Activated CD8-positive, alpha-beta memory T cell treated with anti-CD3 and anti-CD28 coated beads, Interleukin-2, amount 10 ng/mL, durations not matched to agents 7 days and 5 days (primary cell): ENCODE data around the gene UQCRH. TPM values are rescaled to one million over a fixed set of nuclear protein-coding genes. Genes with fewer than 3 reads are reported as not detected.
A peak's percentile ranks its signal among the peaks of the same experiment; 100 is the strongest.

ENCODE experiments used
- ATAC-seq: fragments of 150-1000 bp; cut with Tn5 transposase; one replicate; pipeline ENCODE4 v1.10.0; 2021; ENCODE audit warnings: moderate library complexity
- CTCF ChIA-PET: fragments of 350-600 bp; sonication (Branson Sonifier 250); formaldehyde crosslinking; loops from one replicate; lab custom pipeline; 2021; ENCODE audit warnings: antibody characterized with exemption; lab: Charles Lee
- DNase-seq: peaks from one replicate; pipeline ENCODE4 v3.0.0-alpha.2; 2020
- H3K27ac Mint-ChIP-seq: one replicate; pipeline ENCODE4 v1.8.0; 2021; ENCODE audit warnings: mild to moderate bottlenecking, mixed read lengths
- H3K27me3 Mint-ChIP-seq: one replicate; pipeline ENCODE4 v1.8.0; 2021; ENCODE audit warnings: mixed read lengths
- H3K36me3 Mint-ChIP-seq: one replicate; pipeline ENCODE4 v1.8.0; 2021; ENCODE audit warnings: mild to moderate bottlenecking, mixed read lengths
- H3K4me1 Mint-ChIP-seq: one replicate; pipeline ENCODE4 v1.8.0; 2021; ENCODE audit warnings: mixed read lengths
- H3K4me3 Mint-ChIP-seq: one replicate; pipeline ENCODE4 v1.8.0; 2021; ENCODE audit warnings: mild to moderate bottlenecking, moderate library complexity, mixed read lengths
- H3K9me3 Mint-ChIP-seq: one replicate; pipeline ENCODE4 v1.8.0; 2022; ENCODE audit warnings: low read depth, mixed read lengths
- total RNA-seq, 2 experiments: library from RNA; stranded (reverse); gene quantifications; one replicate each; pipeline ENCODE4 v1.2.3, GENCODE V29; 2021

Gene UQCRH
- 100 to 1,000 TPM; 279 to 302 TPM for total RNA-seq

DNA sequence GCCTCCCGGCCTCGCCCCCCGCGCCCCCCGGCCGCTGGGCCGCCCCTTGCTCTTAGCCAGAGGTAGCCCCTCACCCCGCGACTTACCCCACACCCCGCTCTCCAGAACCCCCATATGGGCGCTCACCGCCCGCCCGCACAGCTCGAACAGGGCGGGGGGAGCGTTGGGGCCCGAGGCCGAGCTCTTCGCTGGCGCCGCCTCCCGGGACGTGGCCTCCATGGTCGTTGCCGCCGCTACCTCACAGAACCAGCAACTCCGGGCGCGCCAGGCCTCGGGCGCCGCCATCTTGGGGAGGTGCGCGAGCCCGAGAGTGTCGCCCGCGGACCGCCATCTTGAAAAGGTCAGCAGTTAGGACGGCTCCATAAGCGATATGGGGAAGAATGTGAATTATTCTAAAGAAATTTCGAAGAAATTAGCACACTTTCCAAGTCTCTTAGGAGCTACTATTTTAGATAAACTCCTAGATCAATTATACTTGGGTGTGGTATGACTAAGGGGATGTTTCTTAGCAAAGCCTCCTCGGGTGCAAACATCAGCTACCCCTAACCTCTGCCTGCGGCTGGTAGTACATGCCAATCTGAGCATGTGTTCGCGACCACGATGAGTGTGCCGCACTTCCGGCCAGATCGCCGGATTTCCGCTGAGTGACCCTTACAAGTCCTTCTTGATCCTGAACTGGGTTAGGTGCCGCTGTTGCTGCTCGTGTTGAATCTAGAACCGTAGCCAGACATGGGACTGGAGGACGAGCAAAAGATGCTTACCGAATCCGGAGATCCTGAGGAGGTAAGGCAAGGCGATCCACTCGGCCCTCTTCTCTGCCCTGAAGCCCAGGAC lies at the start of gene UQCRH, which contains the start of gene LRRC41:
UQCRH (plus strand) TSS at position 661 of the 834 bp plus-strand sequence; CDS start at position 730, 69 bp downstream.
LRRC41 (minus strand) TSS at position 579 of the 834 bp plus-strand sequence; CDS start at position 285, 294 bp downstream.
- Mint-ChIP-seq H3K27me3 (no peaks in the 10 kb centered on the region), H3K4me1 (peaks cover 51% of the 10 kb centered on the region), H3K36me3 (peaks cover 11% of the 10 kb centered on the region), H3K4me3 (peak within 1 kb of the TSS; percentile 100), H3K9me3 (no peaks in the 10 kb centered on the region), H3K27ac (peak within 1 kb of the TSS; percentile 98)
- ATAC-seq (peak; percentile 82), DNase-seq (peak; percentile 95)
- CTCF ChIA-PET: interaction anchor here (0.6 to 2.6 kb wide), 6 partner anchors 38 to 104 kb away, joined by 3 to 26 read pairs (median 3); partner anchors contain the start of genes NSUN4 and RAD54L

DNA sequence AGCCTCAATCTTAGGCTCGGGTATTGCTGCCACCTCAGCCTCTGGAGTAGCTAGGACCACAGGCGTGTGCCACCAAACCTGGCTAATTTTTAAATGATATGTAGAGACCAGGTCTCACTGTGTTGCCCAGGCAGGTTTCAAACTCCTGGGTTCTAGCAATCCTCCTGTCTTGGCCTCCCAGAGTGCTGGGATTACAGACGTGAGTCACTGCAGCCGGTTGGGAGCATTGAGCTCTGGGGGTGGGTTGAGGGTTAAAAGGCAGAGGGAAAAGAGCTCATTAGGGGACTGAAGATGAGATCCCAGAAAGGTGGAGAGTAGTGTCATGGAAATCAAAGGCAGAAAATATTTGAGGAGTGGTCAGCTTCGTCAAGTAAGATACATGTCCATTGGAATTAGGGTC lies 48.8 kb upstream of the UQCRH start:
- no peak overlapping the region for H3K27ac Mint-ChIP-seq
- CTCF ChIA-PET: interaction anchor here (0.9 to 1.5 kb wide), 2 partner anchors 9 to 92 kb away, joined by 4 read pairs; no protein-coding TSS in a partner anchor
- DNase-seq (no peak), ATAC-seq (no peak)
- no peaks in the 10 kb centered on the region for H3K9me3 Mint-ChIP-seq
- H3K4me1 Mint-ChIP-seq: peaks cover 25% of the 10 kb centered on the region
- no peak overlapping the region for H3K4me3 Mint-ChIP-seq
- peaks cover 55% of the 10 kb centered on the region for H3K36me3 Mint-ChIP-seq
- no peaks in the 10 kb centered on the region for H3K27me3 Mint-ChIP-seq

GRCh38 chr1:46256523-46256922 lies 47.0 kb upstream of the UQCRH start:
- CTCF ChIA-PET: no interaction called here
- Mint-ChIP-seq H3K27me3 (no peaks in the 10 kb centered on the region), H3K27ac (no peak overlapping the region), H3K9me3 (no peaks in the 10 kb centered on the region), H3K36me3 (peaks cover 59% of the 10 kb centered on the region), H3K4me1 (peaks cover 14% of the 10 kb centered on the region), H3K4me3 (no peak overlapping the region)
- no peak for ATAC-seq
- no peak for DNase-seq

- Mint-ChIP-seq H3K4me1 (no peaks in the 10 kb centered on the region), H3K27me3 (no peaks in the 10 kb centered on the region), H3K9me3 (no peaks in the 10 kb centered on the region), H3K27ac (no peak overlapping the region), H3K4me3 (no peak overlapping the region), H3K36me3 (peaks cover 62% of the 10 kb centered on the region)
- ATAC-seq (no peak), DNase-seq (no peak)
- CTCF ChIA-PET: interaction anchor here (1.0 kb wide), 1 partner anchor 16 kb away, joined by 3 read pairs; no protein-coding TSS in a partner anchor
Measured at GRCh38 chr1:46262508-46262907, 41.0 kb upstream of the UQCRH start.

DNA sequence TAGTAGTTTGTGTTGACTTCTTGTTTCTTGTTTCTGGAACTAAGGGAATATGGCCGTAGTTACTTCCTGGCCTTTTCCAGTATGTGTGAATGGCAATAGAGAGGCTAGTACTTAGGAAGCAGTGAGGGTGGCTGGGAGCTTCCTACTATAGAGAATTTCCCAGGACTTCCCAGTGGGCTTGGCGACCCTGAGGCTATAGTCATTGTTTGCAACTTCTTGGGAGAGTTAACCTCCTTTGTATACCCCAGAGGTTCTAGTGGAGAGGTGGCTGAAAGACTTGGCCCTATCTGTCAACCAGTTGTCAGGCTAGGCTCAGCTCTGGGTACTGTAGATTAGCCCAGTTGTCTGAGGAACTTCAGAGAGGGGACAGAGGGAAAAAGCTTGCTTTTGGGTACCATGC lies 40.4 kb upstream of the UQCRH start:
- CTCF ChIA-PET: interaction anchor here (1.0 kb wide), 1 partner anchor 17 kb away, joined by 3 read pairs; no protein-coding TSS in a partner anchor

DNA sequence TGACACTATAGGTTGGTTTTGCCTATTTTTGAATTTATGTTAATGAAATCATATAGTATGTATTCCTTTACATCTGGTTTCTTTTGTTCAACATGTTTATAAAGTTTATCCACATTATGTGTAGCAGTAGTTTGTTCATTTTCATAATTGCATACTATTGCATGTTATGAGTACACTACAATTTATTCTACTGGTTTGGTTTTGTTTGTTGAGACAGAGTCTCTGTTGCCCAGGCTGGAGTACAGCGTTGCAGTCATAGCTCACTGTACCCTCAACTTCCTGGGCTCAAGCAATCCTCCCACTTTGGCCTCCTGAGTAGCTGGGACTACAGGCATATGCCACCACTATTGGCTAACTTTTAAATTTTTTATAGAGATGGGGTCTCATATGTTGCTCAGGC lies 34.9 kb upstream of the UQCRH start:
- no peaks in the 10 kb centered on the region for H3K4me1 Mint-ChIP-seq
- no peaks in the 10 kb centered on the region for H3K9me3 Mint-ChIP-seq
- peaks cover 60% of the 10 kb centered on the region for H3K36me3 Mint-ChIP-seq
- H3K4me3 Mint-ChIP-seq: no peak overlapping the region
- H3K27me3 Mint-ChIP-seq: no peaks in the 10 kb centered on the region
- CTCF ChIA-PET: no interaction called here
- H3K27ac Mint-ChIP-seq: no peak overlapping the region
- ATAC-seq: no peak
- DNase-seq: no peak

More for the DNA sequence above, 40.4 kb upstream of the UQCRH start:
- no peaks in the 10 kb centered on the region for H3K27me3 Mint-ChIP-seq
- DNase-seq: no peak
- no peaks in the 10 kb centered on the region for H3K9me3 Mint-ChIP-seq
- H3K36me3 Mint-ChIP-seq: peaks cover 62% of the 10 kb centered on the region
- no peak overlapping the region for H3K27ac Mint-ChIP-seq
- no peaks in the 10 kb centered on the region for H3K4me1 Mint-ChIP-seq
- no peak overlapping the region for H3K4me3 Mint-ChIP-seq
- ATAC-seq: no peak

GRCh38 chr1:46274225-46275029 lies 29.1 kb upstream of the UQCRH start:
- Mint-ChIP-seq H3K9me3 (no peaks in the 10 kb centered on the region), H3K36me3 (peaks cover 58% of the 10 kb centered on the region), H3K4me3 (no peak overlapping the region), H3K27me3 (no peaks in the 10 kb centered on the region), H3K27ac (no peak overlapping the region), H3K4me1 (no peaks in the 10 kb centered on the region)
- CTCF ChIA-PET: interaction anchor here (1.5 to 2.3 kb wide), 2 partner anchors 9 to 29 kb away, joined by 5 read pairs; no protein-coding TSS in a partner anchor
- ATAC-seq (no peak), DNase-seq (no peak)

- H3K27me3 Mint-ChIP-seq: no peaks in the 10 kb centered on the region
- peaks cover 55% of the 10 kb centered on the region for H3K36me3 Mint-ChIP-seq
- CTCF ChIA-PET: interaction anchor here (1.5 to 2.3 kb wide), 2 partner anchors 9 to 30 kb away, joined by 5 read pairs; no protein-coding TSS in a partner anchor
- H3K4me1 Mint-ChIP-seq: no peaks in the 10 kb centered on the region
- DNase-seq (no peak), ATAC-seq (no peak)
- no peak overlapping the region for H3K27ac Mint-ChIP-seq
- no peak overlapping the region for H3K4me3 Mint-ChIP-seq
- H3K9me3 Mint-ChIP-seq: no peaks in the 10 kb centered on the region
Measured at GRCh38 chr1:46275030-46275337, 28.5 kb upstream of the UQCRH start.

- no peak for DNase-seq
- H3K27ac Mint-ChIP-seq: no peak overlapping the region
- H3K36me3 Mint-ChIP-seq: peaks cover 53% of the 10 kb centered on the region
- H3K27me3 Mint-ChIP-seq: no peaks in the 10 kb centered on the region
- no peak overlapping the region for H3K4me3 Mint-ChIP-seq
- H3K9me3 Mint-ChIP-seq: no peaks in the 10 kb centered on the region
- CTCF ChIA-PET: interaction anchor here (0.8 kb wide), 1 partner anchor 54 kb away, joined by 3 read pairs; no protein-coding TSS in a partner anchor
- no peaks in the 10 kb centered on the region for H3K4me1 Mint-ChIP-seq
- ATAC-seq: no peak
Measured at GRCh38 chr1:46277658-46278373, 25.7 kb upstream of the UQCRH start.

GRCh38 chr1:46278807-46279206 lies 24.7 kb upstream of the UQCRH start:
- Mint-ChIP-seq H3K4me3 (no peak overlapping the region), H3K27me3 (no peaks in the 10 kb centered on the region), H3K9me3 (no peaks in the 10 kb centered on the region), H3K4me1 (no peaks in the 10 kb centered on the region), H3K36me3 (peaks cover 50% of the 10 kb centered on the region), H3K27ac (no peak overlapping the region)
- DNase-seq: no peak
- ATAC-seq: no peak
- CTCF ChIA-PET: no interaction called here

- Mint-ChIP-seq H3K4me3 (no peak overlapping the region), H3K4me1 (peaks cover 1% of the 10 kb centered on the region), H3K27me3 (no peaks in the 10 kb centered on the region), H3K9me3 (no peaks in the 10 kb centered on the region), H3K27ac (no peak overlapping the region), H3K36me3 (peaks cover 51% of the 10 kb centered on the region)
- CTCF ChIA-PET: no interaction called here
- no peak for DNase-seq
- no peak for ATAC-seq
Measured at GRCh38 chr1:46280092-46280491, 23.4 kb upstream of the UQCRH start.

- H3K27ac Mint-ChIP-seq: no peak overlapping the region
- H3K27me3 Mint-ChIP-seq: no peaks in the 10 kb centered on the region
- H3K4me3 Mint-ChIP-seq: no peak overlapping the region
- H3K36me3 Mint-ChIP-seq: peaks cover 44% of the 10 kb centered on the region
- CTCF ChIA-PET: interaction anchor here (1.5 kb wide), 1 partner anchor 17 kb away, joined by 3 read pairs; no protein-coding TSS in a partner anchor
- peaks cover 3% of the 10 kb centered on the region for H3K4me1 Mint-ChIP-seq
- DNase-seq (no peak), ATAC-seq (no peak)
- H3K9me3 Mint-ChIP-seq: no peaks in the 10 kb centered on the region
Measured at GRCh38 chr1:46281021-46281420, 22.5 kb upstream of the UQCRH start.
